ENCODE data around the gene DNPH1.

The DNPH1 gene

GRCh38 chr6:43262000-43262779 is 32.9 kb upstream of the DNPH1 start:
- Histone ChIP-seq H3K4me1 (ENCODE audit: control insufficient read depth, low read depth, low read length) (peaks cover 2% of the 10 kb centered on the region), H3K27ac (ENCODE audit: low read length) (no peak overlapping the region), H3K4me3 (ENCODE audit: low read length) (no peak overlapping the region), H3K9me3 (ENCODE audit: control insufficient read depth, low read depth, low read length) (no peaks in the 10 kb centered on the region), H3K9ac (ENCODE audit: low read length) (no peak overlapping the region), H3K27me3 (ENCODE audit: control insufficient read depth, insufficient read depth, low read length) (no peaks in the 10 kb centered on the region), H3K36me3 (ENCODE audit: control insufficient read depth, low read depth, low read length) (no peaks in the 10 kb centered on the region)

GRCh38 chr6:43261198-43261597 is 31.9 kb upstream of the DNPH1 start:
- H3K9ac ChIP-seq (ENCODE audit: low read length), result no peak overlapping the region
- H3K27ac ChIP-seq (ENCODE audit: low read length), result no peak overlapping the region
- no peaks in the 10 kb centered on the region for H3K4me1 ChIP-seq (ENCODE audit: control insufficient read depth, low read depth, low read length)
- H3K9me3 ChIP-seq (ENCODE audit: control insufficient read depth, low read depth, low read length), result no peaks in the 10 kb centered on the region
- H3K36me3 ChIP-seq (ENCODE audit: control insufficient read depth, low read depth, low read length), result no peaks in the 10 kb centered on the region
- no peak overlapping the region for H3K4me3 ChIP-seq (ENCODE audit: low read length)
- no peaks in the 10 kb centered on the region for H3K27me3 ChIP-seq (ENCODE audit: control insufficient read depth, insufficient read depth, low read length)

GRCh38 chr6:43260791-43261190 is 31.5 kb upstream of the DNPH1 start:
- Histone ChIP-seq H3K27me3 (ENCODE audit: control insufficient read depth, insufficient read depth, low read length) (no peaks in the 10 kb centered on the region), H3K9ac (ENCODE audit: low read length) (no peak overlapping the region), H3K9me3 (ENCODE audit: control insufficient read depth, low read depth, low read length) (no peaks in the 10 kb centered on the region), H3K4me1 (ENCODE audit: control insufficient read depth, low read depth, low read length) (no peaks in the 10 kb centered on the region), H3K27ac (ENCODE audit: low read length) (no peak overlapping the region), H3K4me3 (ENCODE audit: low read length) (no peak overlapping the region), H3K36me3 (ENCODE audit: control insufficient read depth, low read depth, low read length) (no peaks in the 10 kb centered on the region)

GRCh38 chr6:43258807-43259686 is 29.8 kb upstream of the DNPH1 start:
- Histone ChIP-seq H3K36me3 (ENCODE audit: control insufficient read depth, low read depth, low read length) (no peaks in the 10 kb centered on the region), H3K9ac (ENCODE audit: low read length) (no peak overlapping the region), H3K27ac (ENCODE audit: low read length) (no peak overlapping the region), H3K27me3 (ENCODE audit: control insufficient read depth, insufficient read depth, low read length) (no peaks in the 10 kb centered on the region), H3K4me3 (ENCODE audit: low read length) (no peak overlapping the region), H3K9me3 (ENCODE audit: control insufficient read depth, low read depth, low read length) (no peaks in the 10 kb centered on the region), H3K4me1 (ENCODE audit: control insufficient read depth, low read depth, low read length) (no peaks in the 10 kb centered on the region)

GRCh38 chr6:43258180-43258579 is 28.9 kb upstream of the DNPH1 start:
- H3K36me3 ChIP-seq (ENCODE audit: control insufficient read depth, low read depth, low read length), result no peaks in the 10 kb centered on the region
- H3K9ac ChIP-seq (ENCODE audit: low read length), result no peak overlapping the region
- H3K27me3 ChIP-seq (ENCODE audit: control insufficient read depth, insufficient read depth, low read length), result no peaks in the 10 kb centered on the region
- H3K27ac ChIP-seq (ENCODE audit: low read length), result no peak overlapping the region
- no peaks in the 10 kb centered on the region for H3K4me1 ChIP-seq (ENCODE audit: control insufficient read depth, low read depth, low read length)
- no peaks in the 10 kb centered on the region for H3K9me3 ChIP-seq (ENCODE audit: control insufficient read depth, low read depth, low read length)
- no peak overlapping the region for H3K4me3 ChIP-seq (ENCODE audit: low read length)

GRCh38 chr6:43257367-43258145 is 28.3 kb upstream of the DNPH1 start:
- H3K27me3 ChIP-seq (ENCODE audit: control insufficient read depth, insufficient read depth, low read length), result no peaks in the 10 kb centered on the region
- H3K9me3 ChIP-seq (ENCODE audit: control insufficient read depth, low read depth, low read length), result no peaks in the 10 kb centered on the region
- no peaks in the 10 kb centered on the region for H3K4me1 ChIP-seq (ENCODE audit: control insufficient read depth, low read depth, low read length)
- H3K4me3 ChIP-seq (ENCODE audit: low read length), result no peak overlapping the region
- no peak overlapping the region for H3K9ac ChIP-seq (ENCODE audit: low read length)
- H3K27ac ChIP-seq (ENCODE audit: low read length), result no peak overlapping the region
- no peaks in the 10 kb centered on the region for H3K36me3 ChIP-seq (ENCODE audit: control insufficient read depth, low read depth, low read length)

- H3K4me3 ChIP-seq (ENCODE audit: low read length), result no peak overlapping the region
- H3K4me1 ChIP-seq (ENCODE audit: control insufficient read depth, low read depth, low read length), result no peaks in the 10 kb centered on the region
- no peaks in the 10 kb centered on the region for H3K36me3 ChIP-seq (ENCODE audit: control insufficient read depth, low read depth, low read length)
- no peak overlapping the region for H3K27ac ChIP-seq (ENCODE audit: low read length)
- no peaks in the 10 kb centered on the region for H3K27me3 ChIP-seq (ENCODE audit: control insufficient read depth, insufficient read depth, low read length)
- H3K9me3 ChIP-seq (ENCODE audit: control insufficient read depth, low read depth, low read length), result no peaks in the 10 kb centered on the region
- H3K9ac ChIP-seq (ENCODE audit: low read length), result no peak overlapping the region
These were observed 27.5 kb upstream of the DNPH1 start for GRCh38 chr6:43256670-43257366.

GRCh38 chr6:43255408-43256054 is 26.2 kb upstream of the DNPH1 start:
- H3K36me3 ChIP-seq (ENCODE audit: control insufficient read depth, low read depth, low read length), result no peaks in the 10 kb centered on the region
- H3K27ac ChIP-seq (ENCODE audit: low read length), result no peak overlapping the region
- no peaks in the 10 kb centered on the region for H3K4me1 ChIP-seq (ENCODE audit: control insufficient read depth, low read depth, low read length)
- H3K9me3 ChIP-seq (ENCODE audit: control insufficient read depth, low read depth, low read length), result no peaks in the 10 kb centered on the region
- H3K9ac ChIP-seq (ENCODE audit: low read length), result no peak overlapping the region
- no peak overlapping the region for H3K4me3 ChIP-seq (ENCODE audit: low read length)
- no peaks in the 10 kb centered on the region for H3K27me3 ChIP-seq (ENCODE audit: control insufficient read depth, insufficient read depth, low read length)

GRCh38 chr6:43254846-43255245 is 25.6 kb upstream of the DNPH1 start:
- H3K9ac ChIP-seq (ENCODE audit: low read length), result no peak overlapping the region
- no peak overlapping the region for H3K27ac ChIP-seq (ENCODE audit: low read length)
- no peaks in the 10 kb centered on the region for H3K27me3 ChIP-seq (ENCODE audit: control insufficient read depth, insufficient read depth, low read length)

GRCh38 chr6:43254138-43254817 is 25.0 kb upstream of the DNPH1 start:
- Histone ChIP-seq H3K27ac (ENCODE audit: low read length) (no peak overlapping the region), H3K27me3 (ENCODE audit: control insufficient read depth, insufficient read depth, low read length) (no peaks in the 10 kb centered on the region), H3K9me3 (ENCODE audit: control insufficient read depth, low read depth, low read length) (no peaks in the 10 kb centered on the region), H3K36me3 (ENCODE audit: control insufficient read depth, low read depth, low read length) (no peaks in the 10 kb centered on the region), H3K4me3 (ENCODE audit: low read length) (no peak overlapping the region), H3K4me1 (ENCODE audit: control insufficient read depth, low read depth, low read length) (no peaks in the 10 kb centered on the region), H3K9ac (ENCODE audit: low read length) (no peak overlapping the region)

More at GRCh38 chr6:43254846-43255245, 25.6 kb upstream of the DNPH1 start:
- no peak overlapping the region for H3K4me3 ChIP-seq (ENCODE audit: low read length)
- no peaks in the 10 kb centered on the region for H3K9me3 ChIP-seq (ENCODE audit: control insufficient read depth, low read depth, low read length)
- H3K4me1 ChIP-seq (ENCODE audit: control insufficient read depth, low read depth, low read length), result no peaks in the 10 kb centered on the region
- H3K36me3 ChIP-seq (ENCODE audit: control insufficient read depth, low read depth, low read length), result no peaks in the 10 kb centered on the region
